NCI-H526 treated with DMSO at 0.1 percent for 48 hours (cell line): Measurements from ENCODE around the gene PHF23.

Source experiments
- DNase-seq: peaks from one replicate; lab custom pipeline; 2025; lab: John Stamatoyannopoulos, UW

Gene PHF23

GRCh38 chr17:7219812-7220592, 19.3 kb downstream of the PHF23 start, which contains the start of the genes ACADVL and DLG4:
ACADVL (plus strand) TSS chr17:7219938; CDS start chr17:7219985, 47 bp downstream.
DLG4 (minus strand) TSS chr17:7219836.
- DNase-seq, result peak; percentile 10

- DNase-seq, result no peak
Measured at GRCh38 chr17:7219229-7219811, 19.9 kb downstream of the PHF23 start.

GRCh38 chr17:7218758-7219157, 20.5 kb downstream of the PHF23 start:
- no peak for DNase-seq

- no peak for DNase-seq
Measured at GRCh38 chr17:7218166-7218565, 21.1 kb downstream of the PHF23 start.

- DNase-seq, result no peak
Measured at GRCh38 chr17:7217113-7217987, 21.9 kb downstream of the PHF23 start.

GRCh38 chr17:7216242-7217112, 22.8 kb downstream of the PHF23 start:
- DNase-seq, result no peak

- DNase-seq, result no peak
Measured at GRCh38 chr17:7215652-7216180, 23.5 kb downstream of the PHF23 start.

- DNase-seq, result no peak
Measured at GRCh38 chr17:7215136-7215638, 24.1 kb downstream of the PHF23 start.

- DNase-seq, result peak; percentile 90
Measured at GRCh38 chr17:7214300-7215135, 24.7 kb downstream of the PHF23 start.

GRCh38 chr17:7213895-7214299, 25.4 kb downstream of the PHF23 start:
- DNase-seq, result peak; percentile 82

- no peak for DNase-seq
Measured at GRCh38 chr17:7211491-7212273, 27.6 kb downstream of the PHF23 start.

GRCh38 chr17:7208754-7209460, 30.4 kb downstream of the PHF23 start:
- DNase-seq, result no peak

GRCh38 chr17:7208027-7208571, 31.2 kb downstream of the PHF23 start:
- no peak for DNase-seq

GRCh38 chr17:7207120-7208001, 31.9 kb downstream of the PHF23 start:
- no peak for DNase-seq

GRCh38 chr17:7205561-7205960, 33.7 kb downstream of the PHF23 start:
- DNase-seq, result no peak

GRCh38 chr17:7204828-7205461, 34.3 kb downstream of the PHF23 start:
- no peak for DNase-seq

- DNase-seq, result no peak
Measured at GRCh38 chr17:7204336-7204735, 34.9 kb downstream of the PHF23 start.
